Mammary epithelial cell (primary cell): ENCODE data around the gene TWIST2.

Experiments used
- CTCF ChIP-seq, 2 donors: IDR thresholded peaks in 1 of 2; conservative IDR thresholded peaks in 1 of 2; 2 replicates each; pipeline ENCODE4 v1.5.1; 2011 to 2012; ENCODE audit warnings: inconsistent platforms in 2 of 2, low read length in 2 of 2, mild to moderate bottlenecking in 2 of 2, control low read depth in 1 of 2, low read depth in 1 of 2; ENCODE audit not compliant: insufficient read depth in 1 of 2; ENCODE audit errors: extremely low read depth in 1 of 2
- EZH2 ChIP-seq: IDR thresholded peaks from 2 replicates; pipeline ENCODE4 v1.6.1; 2012; ENCODE audit warnings: low read length, inconsistent platforms, borderline replicate concordance

- no peak for TF ChIP-seq EZH2
- no peak for TF ChIP-seq CTCF (conservative IDR thresholded peaks at IDR 0.05 in 1 of 2, IDR thresholded peaks at IDR 0.05 in 1 of 2; ENCODE audit: extremely low read depth in 1 of 2, insufficient read depth in 1 of 2, low read depth in 1 of 2, low read length in 2 of 2)
These were observed 34.3 kb downstream of the TWIST2 start for GRCh38 chr2:238882082-238882755.
